ENCODE data around the gene HBM.

DNA sequence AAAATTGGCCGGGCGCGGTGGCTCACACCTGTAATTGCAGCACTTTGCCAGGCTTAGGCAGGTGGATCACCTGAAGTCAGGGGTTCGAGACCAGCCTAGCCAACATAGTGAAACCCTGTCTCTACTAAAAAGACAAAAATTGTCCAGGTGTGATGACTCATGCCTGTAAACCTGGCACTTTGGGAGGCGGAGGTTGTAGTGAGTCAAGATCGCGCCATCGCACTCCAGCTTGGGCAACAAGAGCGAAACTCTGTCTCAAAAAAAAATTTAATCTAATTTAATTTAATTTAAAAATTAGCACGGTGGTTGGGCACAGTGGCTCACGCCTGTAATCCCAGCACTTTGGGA is 12.9 kb downstream of the HBM start:
- TF ChIP-seq POLR2A (IDR thresholded peaks at IDR 0.05) (no peak), CTCF (IDR thresholded peaks at IDR 0.05) (no peak)

Data from transverse colon (tissue), 3 donors.